GM12801 (cell line): ENCODE measurements around the gene NUAK1.

Experiments
- TF ChIP-seq, protein P1 (sequence below): IDR thresholded peaks from one replicate; pipeline ENCODE4 v1.5.1; 2011; ENCODE audit warnings: control low read depth; ENCODE audit not compliant: insufficient read length; ENCODE audit errors: extremely low read depth

The NUAK1 gene

DNA sequence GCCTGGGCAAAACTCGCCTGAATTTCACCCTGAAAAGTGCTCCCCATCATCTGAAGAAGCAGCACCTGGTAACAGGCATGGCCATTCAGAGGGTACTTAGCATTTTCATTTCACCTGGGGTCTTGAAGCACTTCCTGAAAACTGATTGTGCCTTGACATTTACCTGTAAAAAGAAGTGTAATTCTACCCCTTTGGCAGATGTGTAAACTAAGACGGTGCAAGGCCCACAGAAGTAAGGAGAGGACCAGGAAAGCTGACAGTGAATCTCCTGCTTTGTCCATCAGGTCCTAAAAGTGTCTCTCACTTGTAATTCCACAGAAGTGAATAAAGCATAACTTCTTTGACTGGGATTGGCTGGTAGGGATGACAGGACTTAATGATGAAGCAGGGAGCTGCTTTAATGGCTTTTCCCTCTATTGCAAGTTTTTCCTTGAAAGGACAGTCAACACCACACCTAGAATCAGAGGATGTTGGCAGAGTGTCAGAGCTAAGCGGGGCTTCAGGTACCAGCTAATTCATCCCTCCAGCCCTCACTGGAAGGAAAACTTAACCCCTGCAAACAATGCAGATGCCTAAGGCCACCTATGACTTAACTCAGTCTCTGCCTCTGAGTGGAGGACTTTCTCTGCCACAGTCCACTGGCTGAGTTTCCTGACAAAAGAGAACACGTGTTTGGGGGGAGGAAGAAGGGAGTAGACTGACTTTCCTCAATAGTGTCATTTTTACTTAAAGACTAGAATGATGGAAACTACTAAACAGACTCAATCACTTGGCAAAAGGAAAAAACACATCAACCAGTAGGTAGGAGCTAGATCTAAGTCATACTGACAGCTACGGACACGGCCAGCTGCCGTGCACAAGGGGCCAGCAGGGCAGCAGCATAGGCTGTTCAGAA lies 74.7 kb downstream of the NUAK1 start:
- TF ChIP-seq, protein P1, sequence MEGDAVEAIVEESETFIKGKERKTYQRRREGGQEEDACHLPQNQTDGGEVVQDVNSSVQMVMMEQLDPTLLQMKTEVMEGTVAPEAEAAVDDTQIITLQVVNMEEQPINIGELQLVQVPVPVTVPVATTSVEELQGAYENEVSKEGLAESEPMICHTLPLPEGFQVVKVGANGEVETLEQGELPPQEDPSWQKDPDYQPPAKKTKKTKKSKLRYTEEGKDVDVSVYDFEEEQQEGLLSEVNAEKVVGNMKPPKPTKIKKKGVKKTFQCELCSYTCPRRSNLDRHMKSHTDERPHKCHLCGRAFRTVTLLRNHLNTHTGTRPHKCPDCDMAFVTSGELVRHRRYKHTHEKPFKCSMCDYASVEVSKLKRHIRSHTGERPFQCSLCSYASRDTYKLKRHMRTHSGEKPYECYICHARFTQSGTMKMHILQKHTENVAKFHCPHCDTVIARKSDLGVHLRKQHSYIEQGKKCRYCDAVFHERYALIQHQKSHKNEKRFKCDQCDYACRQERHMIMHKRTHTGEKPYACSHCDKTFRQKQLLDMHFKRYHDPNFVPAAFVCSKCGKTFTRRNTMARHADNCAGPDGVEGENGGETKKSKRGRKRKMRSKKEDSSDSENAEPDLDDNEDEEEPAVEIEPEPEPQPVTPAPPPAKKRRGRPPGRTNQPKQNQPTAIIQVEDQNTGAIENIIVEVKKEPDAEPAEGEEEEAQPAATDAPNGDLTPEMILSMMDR: no peak

DNA sequence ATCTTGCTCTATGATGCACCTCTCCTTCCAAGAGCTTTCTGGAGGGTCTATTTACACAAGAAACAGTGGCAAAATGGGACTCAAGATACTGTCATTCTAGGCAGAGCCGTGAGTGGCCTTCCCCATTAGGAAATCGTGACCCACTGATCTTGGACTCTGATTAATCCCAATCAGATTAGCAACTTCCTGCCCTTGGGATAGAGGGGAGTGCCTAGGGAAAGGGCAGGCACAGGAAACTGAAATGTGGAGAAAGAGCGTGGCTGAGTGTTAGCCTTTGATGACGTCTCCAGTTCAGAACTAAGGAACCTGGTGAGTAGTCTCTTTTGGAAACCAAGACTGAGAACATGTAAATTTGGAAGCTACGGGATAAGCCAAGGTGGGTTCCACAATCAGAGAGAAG lies 76.1 kb downstream of the NUAK1 start:
- TF ChIP-seq, protein P1: no peak

DNA sequence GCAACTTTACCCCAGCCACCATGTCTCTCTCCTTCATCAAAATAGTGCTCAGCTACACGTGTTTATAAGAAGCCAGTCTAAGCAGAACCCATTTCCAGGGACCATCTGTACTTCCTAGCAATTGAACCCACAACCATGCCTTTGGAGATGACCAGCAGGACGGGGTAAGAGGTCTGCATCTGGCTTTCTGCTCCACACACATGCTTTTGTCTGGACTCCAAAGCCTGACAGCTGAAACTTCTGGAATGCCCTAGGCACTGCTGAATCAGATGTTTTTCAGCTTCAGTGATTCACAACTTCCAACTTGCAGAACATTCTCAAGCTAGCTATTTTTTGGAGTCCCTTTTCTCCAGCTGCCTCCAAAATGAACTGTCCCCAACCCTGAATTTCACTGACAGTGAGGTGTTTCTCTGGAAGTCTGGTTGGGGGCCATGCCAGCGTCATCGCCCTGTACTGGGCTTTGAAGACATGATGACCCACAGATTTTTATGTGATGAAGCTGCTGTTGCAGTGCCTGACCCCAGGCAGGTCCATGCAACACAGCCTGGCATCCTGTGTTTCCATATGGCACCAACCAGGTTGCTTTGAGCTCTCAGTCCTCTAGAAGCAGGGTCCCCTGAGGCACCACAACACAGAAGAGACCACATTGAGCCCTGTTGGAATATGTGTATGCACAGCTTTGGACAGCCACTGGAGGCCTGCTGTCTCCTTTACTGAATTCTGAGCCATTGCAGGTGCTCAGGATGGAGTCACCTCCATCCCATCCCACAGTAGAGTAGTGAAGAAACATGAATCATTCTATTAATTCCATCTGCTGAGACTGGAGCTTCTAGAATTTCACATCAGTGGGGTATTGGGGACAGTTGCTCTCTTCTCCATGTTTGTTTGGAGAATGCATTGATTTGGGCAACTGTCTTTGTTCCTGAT lies 80.2 kb downstream of the NUAK1 start:
- TF ChIP-seq, protein P1: no peak

DNA sequence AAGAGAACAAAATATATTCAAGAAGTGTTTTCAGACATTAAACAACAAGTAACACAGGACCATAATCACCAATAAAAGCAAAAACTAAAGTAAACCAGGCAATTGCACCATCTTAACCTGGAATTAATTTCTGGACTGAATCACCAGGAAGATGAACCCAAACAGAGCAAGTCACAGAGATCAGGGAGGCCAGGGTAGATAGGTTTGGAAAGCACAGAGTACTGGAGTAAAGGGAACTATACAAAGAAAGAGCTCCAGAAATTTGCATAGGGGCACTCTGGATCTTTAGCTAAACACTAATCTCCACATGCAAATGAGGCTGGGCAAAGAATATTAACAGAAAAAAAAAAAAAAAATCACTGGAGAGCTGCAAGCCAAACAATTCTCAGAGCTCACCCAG lies 84.7 kb downstream of the NUAK1 start:
- TF ChIP-seq, protein P1: no peak

DNA sequence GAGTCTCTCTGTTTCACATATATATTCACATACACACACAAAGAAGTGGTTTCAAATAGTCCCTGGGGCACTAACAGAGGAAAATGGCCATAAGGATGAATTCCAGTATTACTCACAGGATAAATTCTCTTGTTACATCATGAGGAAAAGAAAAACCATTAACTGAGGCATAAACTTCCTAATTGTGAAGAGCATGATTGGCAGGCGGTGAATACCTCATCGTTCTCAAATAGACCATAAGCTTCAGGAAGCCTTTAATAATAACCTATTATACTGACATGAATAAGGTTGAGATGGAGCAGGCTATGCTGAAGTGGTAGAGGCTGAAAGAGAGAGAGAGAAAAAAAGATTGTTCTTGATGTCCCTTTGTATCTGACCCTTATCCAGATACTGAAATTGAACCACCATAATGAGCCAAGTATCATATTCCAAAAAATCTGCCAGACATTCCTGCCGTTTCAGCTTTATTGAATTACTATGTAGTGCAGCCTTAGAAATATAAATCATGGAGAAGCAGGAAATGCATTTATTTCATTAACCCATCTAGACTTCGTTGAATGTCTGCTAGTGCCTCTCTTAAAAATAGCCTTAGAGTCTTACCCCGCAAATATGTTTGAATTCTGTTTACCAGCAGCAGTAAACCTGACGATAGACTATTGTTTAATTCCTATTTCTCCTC lies 86.8 kb downstream of the NUAK1 start:
- TF ChIP-seq, protein P1: no peak

DNA sequence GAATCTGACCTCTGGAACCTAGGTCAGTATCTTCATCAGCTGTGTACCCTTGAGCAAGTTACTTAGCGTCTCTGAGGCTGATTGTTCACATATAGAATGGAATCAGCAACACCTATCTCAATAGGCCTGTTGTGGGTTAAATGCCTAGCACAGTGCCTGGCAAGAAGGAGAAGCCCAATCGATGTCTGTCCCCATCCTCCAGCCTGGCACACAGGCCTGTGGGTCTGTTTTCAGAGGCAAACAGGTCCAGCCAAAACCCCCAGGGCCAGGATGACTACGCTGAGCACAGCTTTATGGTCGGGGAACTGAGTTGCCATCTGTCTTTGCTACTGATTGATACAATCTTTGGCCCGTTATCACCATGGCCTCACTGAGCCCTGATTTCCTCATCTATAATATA lies 89.2 kb downstream of the NUAK1 start:
- TF ChIP-seq, protein P1: no peak

DNA sequence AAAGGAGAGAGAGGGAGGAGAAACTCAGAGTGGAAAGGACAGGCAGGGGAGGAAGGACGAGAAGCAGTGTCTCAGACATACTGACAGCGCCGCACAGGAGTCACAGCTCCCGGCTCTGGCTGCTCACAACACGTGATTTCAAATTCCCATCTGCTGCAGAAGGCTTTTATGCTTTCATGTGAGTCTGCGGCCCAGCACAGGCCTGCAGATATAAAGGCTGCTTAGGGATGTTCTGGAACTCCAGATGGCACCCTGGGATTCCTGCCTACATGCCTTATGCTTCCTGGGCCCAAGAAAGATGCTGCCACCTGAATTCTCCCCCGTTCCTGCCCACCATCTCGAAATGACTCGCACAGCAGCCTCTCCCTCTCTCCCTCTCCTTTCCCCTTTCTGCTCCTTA lies 89.6 kb downstream of the NUAK1 start:
- TF ChIP-seq, protein P1: no peak
